ENCODE results near the gene C16orf92. TPM values are rescaled to one million over a fixed set of nuclear protein-coding genes. Genes with fewer than 3 reads are reported as not detected.

Gene C16orf92
- total RNA-seq, 1 donor from 2014 or later = not detected

- Mint-ChIP-seq H3K36me3 (ENCODE audit: unreplicated experiment) (peaks cover 30% of the 10 kb centered on the region), H3K27ac (ENCODE audit: unreplicated experiment) (no peak overlapping the region), H3K4me3 (ENCODE audit: unreplicated experiment) (no peak overlapping the region), H3K27me3 (ENCODE audit: unreplicated experiment) (no peaks in the 10 kb centered on the region), H3K4me1 (ENCODE audit: unreplicated experiment) (peaks cover 2% of the 10 kb centered on the region), H3K9me3 (ENCODE audit: unreplicated experiment) (no peaks in the 10 kb centered on the region)
- DNase-seq (ENCODE audit: extremely low spot score, unreplicated experiment) = no peak
- TF ChIP-seq CTCF (IDR thresholded peaks at IDR 0.05) = no peak
Observed at GRCh38 chr16:29989111-29989858, 33.7 kb upstream of the C16orf92 start.

DNA sequence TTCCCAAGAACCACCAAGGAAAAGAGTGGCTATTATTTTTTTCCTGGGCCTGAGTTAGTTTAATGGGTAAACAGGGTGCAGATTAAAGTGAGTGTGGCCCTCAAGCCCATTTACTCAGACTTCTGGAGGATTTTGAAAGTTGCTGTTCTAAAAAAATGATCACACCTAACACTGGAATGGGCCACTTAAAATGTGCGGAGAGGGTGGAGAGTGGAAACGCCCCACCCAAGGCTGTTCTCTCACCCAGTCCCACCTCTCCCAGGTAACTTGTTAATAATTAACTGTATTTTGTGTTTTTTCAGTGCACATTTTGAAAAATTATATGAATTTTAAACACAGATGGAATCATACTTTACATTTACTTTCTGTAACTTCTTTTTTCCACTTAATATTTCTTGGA, 33.0 kb upstream of the C16orf92 start:
- no peaks in the 10 kb centered on the region for H3K27me3 Mint-ChIP-seq (ENCODE audit: unreplicated experiment)
- no peak overlapping the region for H3K27ac Mint-ChIP-seq (ENCODE audit: unreplicated experiment)
- H3K36me3 Mint-ChIP-seq (ENCODE audit: unreplicated experiment) = peaks cover 26% of the 10 kb centered on the region
- no peak overlapping the region for H3K4me3 Mint-ChIP-seq (ENCODE audit: unreplicated experiment)
- TF ChIP-seq CTCF (IDR thresholded peaks at IDR 0.05) = no peak
- H3K9me3 Mint-ChIP-seq (ENCODE audit: unreplicated experiment) = no peaks in the 10 kb centered on the region
- DNase-seq (ENCODE audit: extremely low spot score, unreplicated experiment) = no peak
- H3K4me1 Mint-ChIP-seq (ENCODE audit: unreplicated experiment) = peaks cover 10% of the 10 kb centered on the region

DNA sequence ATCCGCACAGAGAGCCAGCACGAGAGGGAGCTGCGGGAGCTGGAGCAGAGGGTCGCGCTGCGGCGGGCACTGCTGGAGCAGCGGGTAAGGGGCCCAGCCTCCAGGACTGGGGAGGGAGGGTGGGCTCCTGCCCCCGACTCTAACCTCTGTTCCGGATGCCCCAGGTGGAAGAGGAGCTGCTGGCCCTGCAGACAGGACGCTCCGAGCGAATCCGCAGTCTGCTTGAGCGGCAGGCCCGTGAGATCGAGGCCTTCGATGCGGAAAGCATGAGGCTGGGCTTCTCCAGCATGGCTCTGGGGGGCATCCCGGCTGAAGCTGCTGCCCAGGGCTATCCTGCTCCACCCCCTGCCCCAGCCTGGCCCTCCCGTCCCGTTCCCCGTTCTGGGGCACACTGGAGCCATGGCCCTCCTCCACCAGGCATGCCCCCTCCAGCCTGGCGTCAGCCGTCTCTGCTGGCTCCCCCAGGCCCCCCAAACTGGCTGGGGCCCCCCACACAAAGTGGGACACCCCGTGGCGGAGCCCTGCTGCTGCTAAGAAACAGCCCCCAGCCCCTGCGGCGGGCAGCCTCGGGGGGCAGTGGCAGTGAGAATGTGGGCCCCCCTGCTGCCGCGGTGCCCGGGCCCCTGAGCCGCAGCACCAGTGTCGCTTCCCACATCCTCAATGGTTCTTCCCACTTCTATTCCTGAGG, 32.0 kb upstream of the C16orf92 start:
- no peak for DNase-seq (ENCODE audit: extremely low spot score, unreplicated experiment)
- H3K27me3 Mint-ChIP-seq (ENCODE audit: unreplicated experiment) = no peaks in the 10 kb centered on the region
- peaks cover 13% of the 10 kb centered on the region for H3K4me1 Mint-ChIP-seq (ENCODE audit: unreplicated experiment)
- peaks cover 20% of the 10 kb centered on the region for H3K36me3 Mint-ChIP-seq (ENCODE audit: unreplicated experiment)
- no peak overlapping the region for H3K27ac Mint-ChIP-seq (ENCODE audit: unreplicated experiment)
- no peak for TF ChIP-seq CTCF (IDR thresholded peaks at IDR 0.05)
- no peak overlapping the region for H3K4me3 Mint-ChIP-seq (ENCODE audit: unreplicated experiment)
- H3K9me3 Mint-ChIP-seq (ENCODE audit: unreplicated experiment) = no peaks in the 10 kb centered on the region

GRCh38 chr16:29991571-29991904, 31.5 kb upstream of the C16orf92 start:
- no peak for TF ChIP-seq CTCF (IDR thresholded peaks at IDR 0.05)
- no peak overlapping the region for H3K4me3 Mint-ChIP-seq (ENCODE audit: unreplicated experiment)
- no peak overlapping the region for H3K27ac Mint-ChIP-seq (ENCODE audit: unreplicated experiment)
- no peak for DNase-seq (ENCODE audit: extremely low spot score, unreplicated experiment)
- peaks cover 17% of the 10 kb centered on the region for H3K36me3 Mint-ChIP-seq (ENCODE audit: unreplicated experiment)
- no peaks in the 10 kb centered on the region for H3K27me3 Mint-ChIP-seq (ENCODE audit: unreplicated experiment)
- H3K9me3 Mint-ChIP-seq (ENCODE audit: unreplicated experiment) = no peaks in the 10 kb centered on the region
- H3K4me1 Mint-ChIP-seq (ENCODE audit: unreplicated experiment) = peaks cover 17% of the 10 kb centered on the region

DNA sequence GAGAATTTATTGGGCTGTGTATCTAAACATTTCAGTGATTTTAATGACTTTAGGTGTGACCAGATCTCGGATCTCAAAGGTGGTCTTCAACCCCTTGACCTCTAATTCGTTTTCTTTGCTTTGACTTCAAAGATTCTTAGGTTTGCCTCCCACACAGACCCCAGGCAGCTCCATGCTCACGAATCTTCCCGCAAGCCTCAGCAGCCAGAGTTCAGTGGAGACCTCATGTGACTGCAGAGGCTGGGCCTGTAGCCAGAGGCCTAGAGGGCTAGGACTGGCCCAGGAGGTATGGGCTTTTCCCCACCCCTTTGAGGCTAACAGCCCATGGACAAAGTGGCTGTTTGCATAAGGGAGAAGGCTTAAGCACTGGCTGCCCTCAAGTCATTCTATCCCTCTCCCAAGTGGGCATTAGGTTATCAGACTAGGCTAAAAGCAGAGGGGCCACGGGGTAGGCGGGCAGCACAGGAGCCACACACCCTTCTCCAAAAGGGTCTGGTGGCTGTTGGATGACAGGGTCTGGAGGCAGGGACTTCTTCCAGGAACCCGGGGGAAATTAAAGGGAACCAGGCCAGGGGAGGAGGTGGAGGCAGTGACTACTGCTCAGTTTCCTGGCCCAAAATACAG, 30.5 kb upstream of the C16orf92 start:
- H3K4me3 Mint-ChIP-seq (ENCODE audit: unreplicated experiment) = no peak overlapping the region
- peak overlapping the region; percentile 7 for H3K27ac Mint-ChIP-seq (ENCODE audit: unreplicated experiment)
- no peaks in the 10 kb centered on the region for H3K9me3 Mint-ChIP-seq (ENCODE audit: unreplicated experiment)
- peaks cover 17% of the 10 kb centered on the region for H3K36me3 Mint-ChIP-seq (ENCODE audit: unreplicated experiment)
- no peaks in the 10 kb centered on the region for H3K27me3 Mint-ChIP-seq (ENCODE audit: unreplicated experiment)
- DNase-seq (ENCODE audit: extremely low spot score, unreplicated experiment) = no peak
- TF ChIP-seq CTCF (IDR thresholded peaks at IDR 0.05) = no peak
- H3K4me1 Mint-ChIP-seq (ENCODE audit: unreplicated experiment) = peaks cover 22% of the 10 kb centered on the region

Data from osteocyte (in vitro differentiated cells).